Activated T-helper 1 cell treated with Interleukin-2 at 50 U/mL for 16 hours (primary cell): ENCODE measurements around the gene ZBTB42.

Source experiments
- DNase-seq: peaks from one replicate; pipeline ENCODE4 v3.0.0-alpha.2; 2020; ENCODE audit warnings: low read depth

Gene ZBTB42

DNA sequence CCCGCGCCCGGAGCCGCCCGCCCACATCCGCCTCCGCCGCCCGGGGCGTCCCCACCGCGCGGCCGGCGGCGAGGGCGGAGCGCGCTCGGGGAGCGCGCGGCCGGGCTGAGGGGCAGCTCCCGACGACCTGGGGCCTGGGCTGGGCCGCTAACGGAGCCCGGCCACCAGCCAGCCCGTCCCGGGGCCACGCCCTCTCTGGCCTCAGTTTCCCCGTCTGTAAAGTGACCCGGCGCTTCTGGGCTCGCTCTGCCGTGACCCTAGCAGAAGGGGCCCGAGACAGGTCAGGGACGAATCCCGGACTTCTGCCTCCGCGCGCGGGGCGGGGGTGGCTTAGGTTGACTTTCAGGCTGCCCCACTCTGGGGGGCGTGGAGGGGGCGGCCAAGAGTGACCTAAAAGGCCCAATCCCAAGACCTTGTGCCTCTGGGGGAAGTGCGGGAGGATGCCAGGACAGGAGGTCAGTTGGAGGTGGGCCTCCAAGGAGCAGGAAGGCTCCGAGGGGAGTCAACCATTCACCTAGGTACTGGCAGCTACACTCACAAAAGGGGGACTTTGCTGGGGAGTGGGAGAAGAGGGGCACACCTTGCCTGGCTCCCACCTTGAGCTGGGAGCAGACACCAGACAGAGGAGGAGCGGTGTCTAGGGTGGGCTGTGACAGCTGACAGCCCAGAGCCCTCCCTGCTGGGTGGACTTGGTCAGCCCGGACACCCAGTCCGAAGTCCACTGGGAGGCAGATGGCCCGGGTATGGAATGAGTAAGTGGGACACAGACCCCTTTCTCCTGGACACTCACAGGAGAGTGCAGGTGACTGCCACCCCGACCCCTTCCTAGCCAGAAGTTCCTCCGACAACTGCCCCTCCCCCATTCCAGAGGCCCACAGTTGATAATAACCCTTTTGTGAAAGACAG lies 4.9 kb upstream of the ZBTB42 start:
- peak; percentile 55 for DNase-seq

- DNase-seq: no peak
Observed at GRCh38 chr14:104796687-104797081, 4.2 kb upstream of the ZBTB42 start.

GRCh38 chr14:104797115-104798044 lies 3.5 kb upstream of the ZBTB42 start:
- no peak for DNase-seq

DNA sequence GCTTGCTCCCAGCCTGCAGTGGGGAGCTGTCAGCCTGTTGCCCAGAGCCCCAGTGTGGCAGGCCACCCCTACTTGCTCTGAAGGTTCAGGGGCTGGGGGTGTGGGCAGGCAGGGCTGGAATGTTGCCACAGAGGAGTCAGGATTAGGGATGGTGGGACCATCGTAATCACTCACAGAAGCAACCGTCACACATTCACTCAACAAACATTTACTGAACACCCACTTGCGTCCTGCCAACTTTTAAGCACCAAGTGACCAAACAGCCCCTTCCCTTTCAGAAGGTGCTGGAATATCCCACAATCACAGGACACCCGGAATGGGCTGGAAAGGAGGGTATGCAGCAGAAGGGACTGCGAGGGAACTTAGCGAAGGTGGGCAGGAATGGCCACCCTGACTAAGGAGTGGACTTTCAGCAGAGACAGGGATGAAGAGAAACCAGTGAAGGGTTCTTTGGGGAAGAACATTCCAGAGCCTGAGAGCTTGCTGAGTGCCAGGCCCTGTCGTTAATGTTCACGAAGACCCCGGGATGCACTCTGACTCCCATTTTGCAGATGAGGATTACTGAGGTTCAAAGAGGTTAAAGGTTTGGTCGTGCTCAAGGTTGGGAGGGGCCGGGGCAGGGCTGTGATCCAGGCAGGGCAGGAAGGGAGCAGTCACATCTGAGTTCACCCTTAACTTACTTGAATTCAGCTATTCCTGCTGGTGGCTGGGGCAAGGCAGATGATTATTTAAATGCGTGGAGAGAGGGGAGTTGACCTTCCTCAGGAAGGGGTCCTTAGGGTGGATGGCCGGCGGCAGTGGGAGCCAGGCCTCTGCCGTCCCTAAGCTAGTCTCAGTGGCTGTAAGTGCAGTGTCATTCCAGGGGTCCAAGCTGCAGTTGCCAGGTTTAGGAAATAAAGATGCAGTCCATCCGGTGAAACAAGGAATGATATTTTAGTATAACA lies 2.3 kb upstream of the ZBTB42 start:
- no peak for DNase-seq

DNA sequence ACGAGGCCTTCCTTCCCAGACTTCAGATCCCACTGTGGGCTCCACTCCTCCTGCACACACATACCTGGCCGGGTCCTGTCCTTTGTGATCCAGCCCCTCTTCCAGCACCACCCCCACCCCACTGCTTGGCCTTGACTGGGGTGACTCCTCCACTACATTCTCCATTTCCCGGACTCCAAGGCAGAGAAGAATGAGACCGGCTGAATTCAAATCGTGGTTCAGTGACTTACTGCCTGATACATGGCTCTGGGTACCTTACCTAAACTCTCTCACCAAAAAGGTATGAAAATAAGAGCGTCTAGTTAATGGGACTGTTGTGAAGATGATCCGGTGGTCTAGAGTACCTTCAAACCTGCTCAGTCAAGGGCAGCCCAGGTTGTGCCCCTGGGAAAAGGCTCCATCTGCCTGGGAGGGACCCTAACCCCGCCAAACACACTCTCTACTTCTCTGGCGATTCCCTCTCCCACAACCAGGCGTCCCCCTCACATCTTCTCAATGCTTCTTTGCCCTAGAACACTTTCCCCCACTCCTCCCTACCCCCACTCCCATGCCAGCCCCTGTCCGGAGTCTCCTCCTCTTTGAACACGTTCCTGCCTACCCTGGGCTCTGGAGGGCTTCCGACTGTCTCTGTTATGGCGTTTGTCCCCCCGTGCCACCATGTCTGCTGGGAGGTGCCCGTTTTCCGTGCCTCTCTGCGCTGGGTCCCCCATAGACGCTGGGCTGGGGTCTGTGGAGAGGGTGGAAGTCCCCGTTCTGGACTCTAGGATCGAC lies 1.5 kb upstream of the ZBTB42 start:
- no peak for DNase-seq

DNA sequence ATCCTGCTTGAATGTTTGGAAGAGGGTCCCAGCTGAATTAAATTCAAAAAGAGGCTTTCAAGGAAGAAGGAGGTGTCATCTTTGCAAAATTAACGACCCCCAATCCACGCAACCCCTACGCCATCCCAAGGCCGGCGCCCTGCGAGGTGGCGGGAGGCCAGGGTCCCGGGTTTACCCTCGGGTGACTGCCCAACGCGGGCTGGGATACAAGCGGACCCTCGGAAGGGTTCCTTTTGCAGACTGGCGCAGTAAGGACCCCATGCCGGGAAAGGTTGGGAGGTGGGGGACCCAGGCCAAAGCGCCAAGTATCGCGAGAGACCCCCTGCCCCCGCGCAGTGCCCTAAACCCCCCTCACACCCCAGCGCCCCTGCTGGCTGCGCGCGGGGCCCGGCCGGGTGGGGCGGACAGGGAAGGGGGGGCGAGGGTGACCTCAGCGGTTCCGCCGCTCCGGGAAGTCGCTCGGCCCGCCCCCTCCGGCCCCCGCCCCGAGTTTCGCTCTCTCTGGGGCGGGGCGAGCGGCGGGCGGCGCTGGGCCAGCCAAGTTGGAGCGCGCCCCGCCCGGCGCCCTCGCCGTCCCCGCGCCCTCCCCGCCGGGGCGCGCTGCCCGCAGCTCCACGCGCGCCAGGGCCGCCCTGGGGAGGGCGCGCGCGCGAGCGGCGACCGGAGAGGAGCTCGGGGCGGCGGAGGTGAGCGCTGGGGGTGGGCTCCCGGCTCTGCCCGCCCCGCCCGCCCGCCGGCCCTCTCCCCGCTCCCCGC lies 708 bp upstream of the ZBTB42 start:
- peak; percentile 77 for DNase-seq

GRCh38 chr14:104801520-104802393 lies 856 bp downstream of the ZBTB42 start:
- no peak for DNase-seq

GRCh38 chr14:104802394-104803184 lies 1.7 kb downstream of the ZBTB42 start:
- DNase-seq: no peak

DNA sequence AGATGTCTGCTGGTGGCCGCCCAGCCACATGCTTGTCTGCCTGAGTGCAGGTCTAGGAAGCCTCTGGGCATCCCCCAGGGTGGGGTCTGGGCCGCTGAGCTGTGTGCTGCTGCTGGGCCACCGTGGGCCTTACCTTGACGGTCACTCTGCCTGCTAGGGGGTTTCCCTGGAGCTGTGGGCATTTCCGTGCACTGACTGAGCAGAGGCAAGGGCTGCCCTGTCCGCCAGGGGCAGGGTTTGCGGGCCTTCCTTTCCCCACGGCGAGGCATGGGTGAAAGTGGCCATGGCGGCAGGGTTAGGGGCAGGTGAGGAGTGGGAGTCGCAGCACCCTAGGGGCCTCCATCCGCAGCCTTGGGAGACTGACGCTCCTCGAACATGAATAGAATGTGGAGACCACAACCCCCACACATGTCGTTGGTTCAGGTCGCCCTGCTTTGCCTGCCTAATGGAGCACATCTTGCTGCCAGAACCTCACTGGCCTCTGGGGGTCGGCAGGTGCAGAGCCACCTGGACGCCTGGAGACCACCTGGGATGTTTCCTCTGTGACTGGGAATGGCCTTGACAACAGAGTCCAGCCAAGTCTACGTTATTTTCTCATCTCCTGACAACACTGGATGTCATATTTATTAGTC lies 2.5 kb downstream of the ZBTB42 start:
- DNase-seq: no peak

- DNase-seq: no peak
Observed at GRCh38 chr14:104803912-104804410, 3.1 kb downstream of the ZBTB42 start.

- DNase-seq: no peak
Observed at GRCh38 chr14:104804481-104805325, 3.8 kb downstream of the ZBTB42 start.

DNA sequence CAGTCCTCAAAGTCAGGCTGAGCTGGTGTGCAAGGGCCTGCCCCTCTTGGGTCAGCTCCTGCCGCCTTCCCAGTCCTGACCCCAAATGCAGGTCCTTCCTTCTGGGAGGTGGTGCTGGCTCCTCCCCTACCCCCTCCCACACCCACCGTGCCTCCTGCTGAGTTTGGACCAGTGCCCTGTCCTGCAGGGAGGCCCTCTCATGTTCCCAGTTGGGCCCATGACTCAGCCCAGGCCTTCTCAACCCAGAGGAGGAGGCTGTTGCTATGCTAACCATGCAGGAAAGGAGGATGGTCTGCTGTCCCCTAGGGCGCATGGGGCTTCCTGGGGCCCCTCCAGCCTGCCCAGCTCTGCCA lies 4.4 kb downstream of the ZBTB42 start:
- DNase-seq: no peak

- no peak for DNase-seq
Observed at GRCh38 chr14:104805941-104806624, 5.2 kb downstream of the ZBTB42 start.

- DNase-seq: no peak
Observed at GRCh38 chr14:104806625-104807465, 5.9 kb downstream of the ZBTB42 start.

DNA sequence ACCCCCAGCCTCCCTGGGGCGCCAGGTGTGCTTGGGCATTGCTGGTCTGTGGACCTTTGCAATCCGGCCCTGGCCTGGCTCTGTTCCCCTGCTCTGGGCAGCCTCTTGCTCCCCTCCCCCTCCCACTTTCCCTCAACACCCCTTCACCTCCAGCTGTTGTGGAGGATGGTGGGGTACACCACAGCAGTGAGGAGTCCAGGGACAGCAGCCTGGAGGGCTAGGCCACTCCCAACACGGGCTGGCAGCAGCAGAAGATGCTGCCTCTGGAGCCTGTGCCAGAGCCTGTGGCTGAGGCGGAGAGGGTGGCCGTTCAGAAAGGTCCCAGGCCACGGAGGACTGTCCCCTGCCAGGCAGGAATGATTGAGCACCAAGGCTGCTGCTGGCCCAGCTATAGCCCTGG lies 7.6 kb downstream of the ZBTB42 start:
- no peak for DNase-seq
